ENCODE measurements around the gene PDE1A.

The PDE1A gene

GRCh38 chr2:182265718-182266117, 161.1 kb downstream of the PDE1A start:
- Histone ChIP-seq H3K4me3 (no peak overlapping the region), H3K4me1 (peaks cover 0 to under 1% (median 0%) of the 10 kb centered on the region in 4 donors), H3K27ac (no peak overlapping the region), H3K9me3 (no peaks in the 10 kb centered on the region), H3K27me3 (no peaks in the 10 kb centered on the region), H3K36me3 (no peaks in the 10 kb centered on the region)
- no peak for TF ChIP-seq CTCF (IDR thresholded peaks at IDR 0.05)
- intact Hi-C loops (cut with DNase I; ENCODE audit: low total_unique reads): no loop called here
- DNase-seq: no peak

GRCh38 chr2:182261860-182262387, 164.9 kb downstream of the PDE1A start:
- TF ChIP-seq CTCF (IDR thresholded peaks at IDR 0.05): no peak
- H3K9me3 ChIP-seq: no peaks in the 10 kb centered on the region
- H3K27ac ChIP-seq: no peak overlapping the region
- no peaks in the 10 kb centered on the region for H3K36me3 ChIP-seq
- intact Hi-C loops (cut with DNase I; ENCODE audit: low total_unique reads): no loop called here
- peaks cover 0 to 31% (median 4%) of the 10 kb centered on the region in 4 donors for H3K4me1 ChIP-seq
- no peak overlapping the region for H3K4me3 ChIP-seq
- H3K27me3 ChIP-seq: no peaks in the 10 kb centered on the region
- no peak for DNase-seq

GRCh38 chr2:182259629-182260150, 167.1 kb downstream of the PDE1A start:
- intact Hi-C loops (cut with DNase I; ENCODE audit: low total_unique reads): no loop called here
- H3K9me3 ChIP-seq: no peaks in the 10 kb centered on the region
- H3K36me3 ChIP-seq: no peaks in the 10 kb centered on the region
- no peaks in the 10 kb centered on the region for H3K27me3 ChIP-seq
- H3K4me3 ChIP-seq: no peak overlapping the region
- peaks cover 0 to 31% (median 4%) of the 10 kb centered on the region in 4 donors for H3K4me1 ChIP-seq
- no peak for DNase-seq
- peak overlapping the region in 1 of 2 donors; percentile 10 for H3K27ac ChIP-seq
- TF ChIP-seq CTCF (IDR thresholded peaks at IDR 0.05): no peak

GRCh38 chr2:182252534-182252933, 174.3 kb downstream of the PDE1A start:
- Histone ChIP-seq H3K9me3 (no peaks in the 10 kb centered on the region), H3K36me3 (no peaks in the 10 kb centered on the region), H3K27ac (no peak overlapping the region), H3K4me1 (peaks cover 0 to 24% (median 5%) of the 10 kb centered on the region in 4 donors), H3K27me3 (no peaks in the 10 kb centered on the region), H3K4me3 (no peak overlapping the region)
- intact Hi-C loops (cut with DNase I; ENCODE audit: low total_unique reads): no loop called here
- no peak for TF ChIP-seq CTCF (IDR thresholded peaks at IDR 0.05)
- no peak for DNase-seq

DNA sequence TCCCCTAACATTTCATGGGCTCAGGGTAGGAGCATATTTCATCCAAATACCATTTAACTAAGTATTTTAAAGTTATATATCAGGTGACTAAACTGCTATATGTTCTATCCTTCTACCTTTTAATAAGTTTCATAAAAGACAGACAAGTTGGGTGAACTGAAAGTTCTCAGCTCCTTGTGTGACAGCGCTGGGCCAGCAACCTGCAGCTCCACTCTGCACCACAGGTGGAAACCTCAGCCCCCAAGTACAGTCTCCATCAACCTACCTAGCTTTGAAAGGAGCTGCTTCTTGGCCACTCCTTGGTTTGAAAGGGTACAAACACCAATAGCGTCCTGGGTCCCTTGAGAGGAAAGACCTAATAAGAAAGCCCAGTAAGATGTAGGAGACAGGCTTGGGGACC, 177.9 kb downstream of the PDE1A start:
- H3K27me3 ChIP-seq: no peaks in the 10 kb centered on the region
- H3K27ac ChIP-seq: peak overlapping the region; percentile 49 to 69
- no peak for TF ChIP-seq CTCF (IDR thresholded peaks at IDR 0.05)
- H3K36me3 ChIP-seq: no peaks in the 10 kb centered on the region
- H3K4me1 ChIP-seq: peaks cover 0 to 25% (median 5%) of the 10 kb centered on the region in 4 donors
- H3K4me3 ChIP-seq: no peak overlapping the region
- no peaks in the 10 kb centered on the region for H3K9me3 ChIP-seq
- no peak for DNase-seq
- intact Hi-C loops (cut with DNase I; ENCODE audit: low total_unique reads): no loop called here
